ENCODE results near the gene LIPC. TPM values are rescaled to one million over a fixed set of nuclear protein-coding genes. Genes with fewer than 3 reads are reported as not detected.

Gene LIPC
- total RNA-seq, 1 experiment from 2014 or later, result not detected

- POLR2A ChIA-PET, result no interaction called here
- DNase-seq (ENCODE audit: low spot score) (no peak), ATAC-seq (no peak)
- CTCF ChIA-PET, result interaction anchor here (0.6 kb wide), 1 partner anchor 1575 kb away, joined by 4 read pairs; no protein-coding TSS in a partner anchor
- H3K27ac Mint-ChIP-seq, result no peak overlapping the region
- H3K9me3 Mint-ChIP-seq, result no peaks in the 10 kb centered on the region
- no peak overlapping the region for H3K4me3 Mint-ChIP-seq
- H3K4me1 Mint-ChIP-seq, result 0 out of 2 replicates have a peak, but pooled peaks cover 3% of the 10 kb centered on the region
- no peaks in the 10 kb centered on the region for H3K36me3 Mint-ChIP-seq
- H3K27me3 Mint-ChIP-seq (ENCODE audit: low read depth), result no peaks in the 10 kb centered on the region
- TF ChIP-seq NFE2L1 (CRISPR knock-in tag; IDR thresholded peaks at IDR 0.05), result no peak
- TF ChIP-seq ZNF671 (CRISPR knock-in tag; IDR thresholded peaks at IDR 0.05), result no peak
- no peak for TF ChIP-seq MYBL2 (CRISPR knock-in tag; IDR thresholded peaks at IDR 0.05)
- TF ChIP-seq TEAD4 (CRISPR knock-in tag; IDR thresholded peaks at IDR 0.05), result no peak
- TF ChIP-seq EMX1 (CRISPR knock-in tag; IDR thresholded peaks at IDR 0.05), result no peak
These were observed 69.2 kb downstream of the LIPC start for GRCh38 chr15:58501006-58501405.

DNA sequence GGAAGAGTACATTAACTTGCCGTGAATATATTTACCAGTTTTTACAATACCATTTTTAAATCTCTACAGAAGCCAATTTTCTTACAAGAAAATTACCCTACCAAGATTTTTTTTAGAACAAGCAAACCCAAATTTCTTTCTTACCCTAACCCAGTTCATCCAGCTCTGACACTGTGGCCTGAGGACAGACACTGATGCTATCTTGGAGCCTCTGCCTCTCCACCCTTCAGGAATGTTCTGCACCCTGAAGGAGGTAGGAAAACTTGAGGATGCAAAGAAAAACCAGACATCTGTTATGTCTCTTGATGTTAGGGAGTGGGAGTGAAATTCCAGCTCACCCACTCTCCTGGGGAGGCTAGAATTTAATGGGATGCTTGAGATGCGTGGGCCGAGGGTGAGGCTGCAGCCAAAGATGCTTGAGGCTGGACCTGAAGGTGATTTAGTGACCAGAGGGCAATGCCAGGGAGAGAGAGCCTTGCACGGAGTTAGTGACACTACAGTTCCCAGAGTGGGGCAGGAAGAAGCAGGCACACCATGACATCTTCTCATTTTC, 69.9 kb downstream of the LIPC start:
- Mint-ChIP-seq H3K4me3 (no peak overlapping the region), H3K4me1 (0 out of 2 replicates have a peak, but pooled peaks cover 3% of the 10 kb centered on the region), H3K9me3 (no peaks in the 10 kb centered on the region), H3K36me3 (no peaks in the 10 kb centered on the region), H3K27me3 (ENCODE audit: low read depth) (no peaks in the 10 kb centered on the region), H3K27ac (no peak overlapping the region)
- CTCF ChIA-PET, result no interaction called here
- no peak for ATAC-seq
- no peak for TF ChIP-seq GABPB1 (CRISPR knock-in tag; IDR thresholded peaks at IDR 0.05)
- TF ChIP-seq ZNF219 (CRISPR knock-in tag; IDR thresholded peaks at IDR 0.05; ENCODE audit: borderline replicate concordance), result no peak
- no peak for TF ChIP-seq ZNF317 (CRISPR knock-in tag; IDR thresholded peaks at IDR 0.05; ENCODE audit: borderline replicate concordance, low read depth)
- POLR2A ChIA-PET, result no interaction called here
- DNase-seq (ENCODE audit: low spot score), result no peak

- ATAC-seq (no peak), DNase-seq (ENCODE audit: low spot score) (no peak)
- Mint-ChIP-seq H3K9me3 (no peaks in the 10 kb centered on the region), H3K4me1 (no peaks in the 10 kb centered on the region; the same call in 1 of the 2 replicates), H3K36me3 (no peaks in the 10 kb centered on the region), H3K4me3 (no peak overlapping the region), H3K27me3 (ENCODE audit: low read depth) (no peaks in the 10 kb centered on the region), H3K27ac (no peak overlapping the region)
- CTCF ChIA-PET, result no interaction called here
- POLR2A ChIA-PET, result no interaction called here
- no peak for TF ChIP-seq OVOL2 (CRISPR knock-in tag; IDR thresholded peaks at IDR 0.05; ENCODE audit: borderline replicate concordance)
- TF ChIP-seq MXD4 (CRISPR knock-in tag; IDR thresholded peaks at IDR 0.05; ENCODE audit: borderline replicate concordance), result no peak
- TF ChIP-seq, protein P1, sequence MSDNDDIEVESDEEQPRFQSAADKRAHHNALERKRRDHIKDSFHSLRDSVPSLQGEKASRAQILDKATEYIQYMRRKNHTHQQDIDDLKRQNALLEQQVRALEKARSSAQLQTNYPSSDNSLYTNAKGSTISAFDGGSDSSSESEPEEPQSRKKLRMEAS (CRISPR knock-in tag; IDR thresholded peaks at IDR 0.05), result no peak
- TF ChIP-seq MYBL2 (CRISPR knock-in tag; IDR thresholded peaks at IDR 0.05), result no peak
- no peak for TF ChIP-seq NR3C1 (CRISPR knock-in tag; conservative IDR thresholded peaks at IDR 0.05; ENCODE audit: low read depth)
- TF ChIP-seq, protein P2, sequence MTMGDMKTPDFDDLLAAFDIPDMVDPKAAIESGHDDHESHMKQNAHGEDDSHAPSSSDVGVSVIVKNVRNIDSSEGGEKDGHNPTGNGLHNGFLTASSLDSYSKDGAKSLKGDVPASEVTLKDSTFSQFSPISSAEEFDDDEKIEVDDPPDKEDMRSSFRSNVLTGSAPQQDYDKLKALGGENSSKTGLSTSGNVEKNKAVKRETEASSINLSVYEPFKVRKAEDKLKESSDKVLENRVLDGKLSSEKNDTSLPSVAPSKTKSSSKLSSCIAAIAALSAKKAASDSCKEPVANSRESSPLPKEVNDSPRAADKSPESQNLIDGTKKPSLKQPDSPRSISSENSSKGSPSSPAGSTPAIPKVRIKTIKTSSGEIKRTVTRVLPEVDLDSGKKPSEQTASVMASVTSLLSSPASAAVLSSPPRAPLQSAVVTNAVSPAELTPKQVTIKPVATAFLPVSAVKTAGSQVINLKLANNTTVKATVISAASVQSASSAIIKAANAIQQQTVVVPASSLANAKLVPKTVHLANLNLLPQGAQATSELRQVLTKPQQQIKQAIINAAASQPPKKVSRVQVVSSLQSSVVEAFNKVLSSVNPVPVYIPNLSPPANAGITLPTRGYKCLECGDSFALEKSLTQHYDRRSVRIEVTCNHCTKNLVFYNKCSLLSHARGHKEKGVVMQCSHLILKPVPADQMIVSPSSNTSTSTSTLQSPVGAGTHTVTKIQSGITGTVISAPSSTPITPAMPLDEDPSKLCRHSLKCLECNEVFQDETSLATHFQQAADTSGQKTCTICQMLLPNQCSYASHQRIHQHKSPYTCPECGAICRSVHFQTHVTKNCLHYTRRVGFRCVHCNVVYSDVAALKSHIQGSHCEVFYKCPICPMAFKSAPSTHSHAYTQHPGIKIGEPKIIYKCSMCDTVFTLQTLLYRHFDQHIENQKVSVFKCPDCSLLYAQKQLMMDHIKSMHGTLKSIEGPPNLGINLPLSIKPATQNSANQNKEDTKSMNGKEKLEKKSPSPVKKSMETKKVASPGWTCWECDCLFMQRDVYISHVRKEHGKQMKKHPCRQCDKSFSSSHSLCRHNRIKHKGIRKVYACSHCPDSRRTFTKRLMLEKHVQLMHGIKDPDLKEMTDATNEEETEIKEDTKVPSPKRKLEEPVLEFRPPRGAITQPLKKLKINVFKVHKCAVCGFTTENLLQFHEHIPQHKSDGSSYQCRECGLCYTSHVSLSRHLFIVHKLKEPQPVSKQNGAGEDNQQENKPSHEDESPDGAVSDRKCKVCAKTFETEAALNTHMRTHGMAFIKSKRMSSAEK (CRISPR knock-in tag; IDR thresholded peaks at IDR 0.05; ENCODE audit: borderline replicate concordance), result no peak
- TF ChIP-seq FOXJ3 (CRISPR knock-in tag; IDR thresholded peaks at IDR 0.05; ENCODE audit: borderline replicate concordance), result no peak
- TF ChIP-seq, protein P3, sequence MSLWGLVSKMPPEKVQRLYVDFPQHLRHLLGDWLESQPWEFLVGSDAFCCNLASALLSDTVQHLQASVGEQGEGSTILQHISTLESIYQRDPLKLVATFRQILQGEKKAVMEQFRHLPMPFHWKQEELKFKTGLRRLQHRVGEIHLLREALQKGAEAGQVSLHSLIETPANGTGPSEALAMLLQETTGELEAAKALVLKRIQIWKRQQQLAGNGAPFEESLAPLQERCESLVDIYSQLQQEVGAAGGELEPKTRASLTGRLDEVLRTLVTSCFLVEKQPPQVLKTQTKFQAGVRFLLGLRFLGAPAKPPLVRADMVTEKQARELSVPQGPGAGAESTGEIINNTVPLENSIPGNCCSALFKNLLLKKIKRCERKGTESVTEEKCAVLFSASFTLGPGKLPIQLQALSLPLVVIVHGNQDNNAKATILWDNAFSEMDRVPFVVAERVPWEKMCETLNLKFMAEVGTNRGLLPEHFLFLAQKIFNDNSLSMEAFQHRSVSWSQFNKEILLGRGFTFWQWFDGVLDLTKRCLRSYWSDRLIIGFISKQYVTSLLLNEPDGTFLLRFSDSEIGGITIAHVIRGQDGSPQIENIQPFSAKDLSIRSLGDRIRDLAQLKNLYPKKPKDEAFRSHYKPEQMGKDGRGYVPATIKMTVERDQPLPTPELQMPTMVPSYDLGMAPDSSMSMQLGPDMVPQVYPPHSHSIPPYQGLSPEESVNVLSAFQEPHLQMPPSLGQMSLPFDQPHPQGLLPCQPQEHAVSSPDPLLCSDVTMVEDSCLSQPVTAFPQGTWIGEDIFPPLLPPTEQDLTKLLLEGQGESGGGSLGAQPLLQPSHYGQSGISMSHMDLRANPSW (CRISPR knock-in tag; conservative IDR thresholded peaks at IDR 0.05; ENCODE audit: low read depth), result no peak
- no peak for TF ChIP-seq ATF3 (CRISPR knock-in tag; conservative IDR thresholded peaks at IDR 0.05)
- TF ChIP-seq ELF4 (CRISPR knock-in tag; IDR thresholded peaks at IDR 0.05; ENCODE audit: low read depth), result no peak
- TF ChIP-seq ETV6 (CRISPR knock-in tag; IDR thresholded peaks at IDR 0.05), result no peak
- TF ChIP-seq ZNF219 (CRISPR knock-in tag; IDR thresholded peaks at IDR 0.05; ENCODE audit: borderline replicate concordance), result no peak
- TF ChIP-seq USF1 (CRISPR knock-in tag; IDR thresholded peaks at IDR 0.05), result no peak
- TF ChIP-seq NR2C2 (CRISPR knock-in tag; IDR thresholded peaks at IDR 0.05), result no peak
- no peak for TF ChIP-seq RORB (CRISPR knock-in tag; IDR thresholded peaks at IDR 0.05)
- no peak for TF ChIP-seq FOXP1 (CRISPR knock-in tag; IDR thresholded peaks at IDR 0.05; ENCODE audit: borderline replicate concordance)
- TF ChIP-seq JAZF1 (CRISPR knock-in tag; IDR thresholded peaks at IDR 0.05), result no peak
These were observed 71.6 kb downstream of the LIPC start for GRCh38 chr15:58503139-58504027.
